ENCODE data around the gene LDLRAP1.

DNA sequence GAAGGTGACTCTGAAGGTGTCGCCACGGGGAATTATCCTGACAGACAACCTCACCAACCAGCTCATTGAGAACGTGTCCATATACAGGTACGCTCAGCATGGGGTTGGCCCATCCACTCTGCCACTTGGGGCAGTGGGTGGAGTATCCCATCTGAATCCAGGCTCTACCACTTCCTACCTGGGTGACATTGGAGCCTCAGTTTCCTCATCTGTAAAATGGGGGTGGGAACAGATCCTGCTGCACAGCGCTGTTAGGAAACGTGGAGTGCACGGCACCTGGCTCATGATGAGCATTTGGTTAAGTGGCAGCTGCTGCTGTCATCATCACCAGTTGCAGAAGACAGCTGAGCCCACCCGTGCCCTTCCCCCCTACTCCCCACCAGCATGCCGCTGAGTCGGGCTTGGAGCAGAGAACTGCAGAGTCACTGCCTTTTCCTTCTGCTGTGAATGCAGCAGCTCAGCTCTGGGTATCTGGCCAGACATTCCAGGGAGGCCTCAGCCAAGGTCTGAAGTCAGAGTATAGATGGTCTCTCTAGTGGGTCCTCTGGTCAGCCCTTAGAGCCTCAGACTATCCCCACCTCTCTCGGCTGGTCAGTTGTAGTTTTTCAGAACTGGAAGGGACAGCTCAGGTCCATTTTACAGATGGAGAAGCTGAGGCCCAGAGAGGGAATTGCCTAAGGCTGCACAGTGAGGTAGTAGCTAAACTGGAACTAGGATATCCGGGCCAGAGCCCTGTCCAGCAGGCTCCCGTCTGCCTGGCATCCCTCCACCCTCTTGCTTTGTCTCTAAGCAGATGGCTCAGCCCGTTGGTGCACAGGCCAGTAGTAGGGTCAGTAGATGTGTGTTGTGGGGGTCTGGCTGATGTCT is 11.7 kb downstream of the LDLRAP1 start:
- TF ChIP-seq, protein P1, sequence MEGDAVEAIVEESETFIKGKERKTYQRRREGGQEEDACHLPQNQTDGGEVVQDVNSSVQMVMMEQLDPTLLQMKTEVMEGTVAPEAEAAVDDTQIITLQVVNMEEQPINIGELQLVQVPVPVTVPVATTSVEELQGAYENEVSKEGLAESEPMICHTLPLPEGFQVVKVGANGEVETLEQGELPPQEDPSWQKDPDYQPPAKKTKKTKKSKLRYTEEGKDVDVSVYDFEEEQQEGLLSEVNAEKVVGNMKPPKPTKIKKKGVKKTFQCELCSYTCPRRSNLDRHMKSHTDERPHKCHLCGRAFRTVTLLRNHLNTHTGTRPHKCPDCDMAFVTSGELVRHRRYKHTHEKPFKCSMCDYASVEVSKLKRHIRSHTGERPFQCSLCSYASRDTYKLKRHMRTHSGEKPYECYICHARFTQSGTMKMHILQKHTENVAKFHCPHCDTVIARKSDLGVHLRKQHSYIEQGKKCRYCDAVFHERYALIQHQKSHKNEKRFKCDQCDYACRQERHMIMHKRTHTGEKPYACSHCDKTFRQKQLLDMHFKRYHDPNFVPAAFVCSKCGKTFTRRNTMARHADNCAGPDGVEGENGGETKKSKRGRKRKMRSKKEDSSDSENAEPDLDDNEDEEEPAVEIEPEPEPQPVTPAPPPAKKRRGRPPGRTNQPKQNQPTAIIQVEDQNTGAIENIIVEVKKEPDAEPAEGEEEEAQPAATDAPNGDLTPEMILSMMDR (IDR thresholded peaks at IDR 0.05): no peak
- TF ChIP-seq EZH2phosphoT487 (IDR thresholded peaks at IDR 0.05): no peak
